OCI-LY3 (cell line): Measurements from ENCODE around the gene LSM12.

ENCODE experiments used
- EZH2phosphoT487 ChIP-seq: fragments of 200-600 bp; shearing (Covaris generic); IDR thresholded peaks from 2 replicates; pipeline ENCODE4 v1.6.1; 2018; ENCODE audit warnings: antibody characterized with exemption, mixed run types, low read depth
- TF ChIP-seq, protein P1 (sequence below): fragments of 200-600, 300-600 bp; sonication (generic); IDR thresholded peaks from 2 replicates; pipeline ENCODE4 v1.5.1; 2014; ENCODE audit warnings: antibody characterized with exemption, low read length, low read depth

DNA sequence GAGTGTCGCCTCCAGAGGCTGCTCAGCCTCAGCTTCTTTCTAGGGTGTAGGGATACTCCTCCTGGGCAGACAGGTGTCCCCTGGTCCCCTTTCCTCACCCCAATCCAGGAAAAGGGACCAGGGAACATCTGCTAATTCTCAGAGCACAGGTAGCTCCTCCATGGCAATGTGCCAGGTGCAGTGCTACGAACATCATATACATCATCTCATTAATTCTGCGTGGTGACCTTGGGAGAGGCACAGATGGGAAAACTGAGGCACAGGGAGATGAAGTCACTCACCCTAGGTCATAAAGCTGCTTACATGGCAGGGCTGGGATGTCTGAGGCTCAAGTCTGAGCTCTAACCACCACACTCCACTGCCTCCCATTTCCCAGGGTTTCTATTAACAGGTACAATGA, 45.3 kb upstream of the LSM12 start:
- TF ChIP-seq, protein P1, sequence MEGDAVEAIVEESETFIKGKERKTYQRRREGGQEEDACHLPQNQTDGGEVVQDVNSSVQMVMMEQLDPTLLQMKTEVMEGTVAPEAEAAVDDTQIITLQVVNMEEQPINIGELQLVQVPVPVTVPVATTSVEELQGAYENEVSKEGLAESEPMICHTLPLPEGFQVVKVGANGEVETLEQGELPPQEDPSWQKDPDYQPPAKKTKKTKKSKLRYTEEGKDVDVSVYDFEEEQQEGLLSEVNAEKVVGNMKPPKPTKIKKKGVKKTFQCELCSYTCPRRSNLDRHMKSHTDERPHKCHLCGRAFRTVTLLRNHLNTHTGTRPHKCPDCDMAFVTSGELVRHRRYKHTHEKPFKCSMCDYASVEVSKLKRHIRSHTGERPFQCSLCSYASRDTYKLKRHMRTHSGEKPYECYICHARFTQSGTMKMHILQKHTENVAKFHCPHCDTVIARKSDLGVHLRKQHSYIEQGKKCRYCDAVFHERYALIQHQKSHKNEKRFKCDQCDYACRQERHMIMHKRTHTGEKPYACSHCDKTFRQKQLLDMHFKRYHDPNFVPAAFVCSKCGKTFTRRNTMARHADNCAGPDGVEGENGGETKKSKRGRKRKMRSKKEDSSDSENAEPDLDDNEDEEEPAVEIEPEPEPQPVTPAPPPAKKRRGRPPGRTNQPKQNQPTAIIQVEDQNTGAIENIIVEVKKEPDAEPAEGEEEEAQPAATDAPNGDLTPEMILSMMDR = no peak
- TF ChIP-seq EZH2phosphoT487 = no peak
